IMR-90 (cell line): ENCODE measurements around the gene LRRC26. TPM values are rescaled to one million over a fixed set of nuclear protein-coding genes. Genes with fewer than 3 reads are reported as not detected.
"Not testable (repeated sequence)": the region's sequence is repeated elsewhere in the genome, so short reads cannot be mapped to it uniquely, and the experiment has no call there.

Source experiments
- ATAC-seq: fragments of 200-7000 bp; cut with Tn5 transposase; 2 replicates; pipeline ENCODE4 v1.9.1; 2020; ENCODE audit warnings: low read depth, mild to moderate bottlenecking, moderate library complexity
- BruUV-seq: library from RNA; stranded (reverse); fragments of 400-500 nt; replicated peaks from 2 replicates; lab custom pipeline; 2021; lab: Mats Ljungman, UMichigan
- CTCF ChIA-PET: fragments of 300-600 bp; formaldehyde crosslinking; extraction: SDS; loops from one replicate; lab custom pipeline; 2021; ENCODE audit warnings: antibody characterized with exemption; lab: Yijun Ruan, JAX
- POLR2A ChIA-PET: fragments of 300-600 bp; sonication (Branson Sonifier 250); formaldehyde crosslinking; loops from one replicate; lab custom pipeline; 2022; ENCODE audit warnings: antibody characterized with exemption; ENCODE audit not compliant: unreplicated experiment; lab: Charles Lee
- DNase-seq: peaks from one replicate; pipeline ENCODE4 v3.0.0; 2013
- H2AFZ ChIP-seq: replicated peaks from 2 replicates; pipeline ENCODE3; 2013; ENCODE audit warnings: low read length, mild to moderate bottlenecking; ENCODE audit not compliant: poor library complexity
- H2AK5ac ChIP-seq: 2 replicates; pipeline ENCODE4 v1.6.1; 2013; ENCODE audit warnings: low read depth, low read length, inconsistent platforms
- H2AK9ac ChIP-seq: replicated peaks from 2 replicates; pipeline ENCODE3; 2013; ENCODE audit warnings: mild to moderate bottlenecking, low read depth, low read length, moderate library complexity; ENCODE audit not compliant: poor library complexity
- H2BK120ac ChIP-seq: 2 replicates; pipeline ENCODE4 v1.6.1; 2013; ENCODE audit warnings: low read depth, low read length, inconsistent platforms
- H2BK15ac ChIP-seq: 3 replicates; pipeline ENCODE4 v1.6.1; 2013; ENCODE audit warnings: low read depth, low read length, inconsistent platforms
- H2BK20ac ChIP-seq: 2 replicates; pipeline ENCODE4 v1.6.1; 2013; ENCODE audit warnings: low read depth, mild to moderate bottlenecking, inconsistent platforms, low read length, moderate library complexity
- H2BK5ac ChIP-seq: 2 replicates; pipeline ENCODE4 v1.6.1; 2013; ENCODE audit warnings: mild to moderate bottlenecking, low read depth, low read length, inconsistent platforms; ENCODE audit not compliant: poor library complexity, severe bottlenecking
- H3K14ac ChIP-seq: replicated peaks from 2 replicates; pipeline ENCODE4 v1.6.1; 2013; ENCODE audit warnings: low read depth, low read length, inconsistent platforms
- H3K18ac ChIP-seq: 2 replicates; pipeline ENCODE4 v1.6.1; 2013; ENCODE audit warnings: low read depth, low read length, control low read depth
- H3K23ac ChIP-seq: 2 replicates; pipeline ENCODE4 v1.6.1; 2013; ENCODE audit warnings: low read depth, low read length, inconsistent platforms
- H3K27ac ChIP-seq: 2 replicates; pipeline ENCODE4 v1.5.1; 2013; ENCODE audit warnings: mild to moderate bottlenecking, control low read depth, low read length; ENCODE audit not compliant: insufficient read depth
- H3K27me3 ChIP-seq: 2 replicates; pipeline ENCODE4 v1.6.1; 2013; ENCODE audit warnings: low read length; ENCODE audit not compliant: control insufficient read depth, insufficient read depth
- H3K36me3 ChIP-seq: 2 replicates; pipeline ENCODE4 v1.6.1; 2013; ENCODE audit warnings: low read length, mixed read lengths; ENCODE audit not compliant: control insufficient read depth, insufficient read depth
- H3K4ac ChIP-seq: 2 replicates; pipeline ENCODE4 v1.6.1; 2013; ENCODE audit warnings: low read depth, low read length, inconsistent platforms
- H3K4me1 ChIP-seq: 2 replicates; pipeline ENCODE4 v1.6.1; 2013; ENCODE audit warnings: low read length, mixed read lengths; ENCODE audit not compliant: control insufficient read depth, insufficient read depth
- H3K4me2 ChIP-seq: 2 replicates; pipeline ENCODE4 v1.6.1; 2013; ENCODE audit warnings: low read depth, mild to moderate bottlenecking, control low read depth, low read length, moderate library complexity
- H3K4me3 ChIP-seq: 2 replicates; pipeline ENCODE4 v1.5.1; 2013; ENCODE audit warnings: low read depth, mild to moderate bottlenecking, control low read depth, low read length, moderate library complexity; ENCODE audit not compliant: insufficient read depth
- H3K56ac ChIP-seq: 2 replicates; pipeline ENCODE4 v1.6.1; 2013; ENCODE audit warnings: low read length, inconsistent platforms; ENCODE audit not compliant: insufficient read depth; ENCODE audit errors: extremely low read depth
- H3K79me1 ChIP-seq, 2 experiments: 2 replicates each; pipeline ENCODE4 v1.6.1; 2013; ENCODE audit warnings: low read length in 2 of 2, inconsistent platforms in 1 of 2, low read depth in 1 of 2
- H3K9ac ChIP-seq: 2 replicates; pipeline ENCODE4 v1.6.1; 2013; ENCODE audit warnings: low read depth, low read length, control low read depth
- H3K9me1 ChIP-seq: 2 replicates; pipeline ENCODE4 v1.6.1; 2013; ENCODE audit warnings: low read length, inconsistent platforms; ENCODE audit not compliant: insufficient read depth
- H3K9me3 ChIP-seq: 2 replicates; pipeline ENCODE4 v1.6.1; 2013; ENCODE audit warnings: low read length; ENCODE audit not compliant: control insufficient read depth, insufficient read depth
- H4K20me1 ChIP-seq: 2 replicates; pipeline ENCODE4 v1.6.1; 2013; ENCODE audit warnings: low read length, inconsistent platforms; ENCODE audit not compliant: insufficient read depth
- H4K5ac ChIP-seq: 2 replicates; pipeline ENCODE4 v1.6.1; 2013; ENCODE audit warnings: mild to moderate bottlenecking, low read depth, low read length, control low read depth
- H4K8ac ChIP-seq, 2 experiments: 2 replicates each; pipeline ENCODE4 v1.6.1; 2013; ENCODE audit warnings: low read depth in 2 of 2, low read length in 2 of 2, control low read depth in 1 of 2, inconsistent platforms in 1 of 2
- H4K91ac ChIP-seq: 2 replicates; pipeline ENCODE4 v1.6.1; 2013; ENCODE audit warnings: low read depth, low read length, inconsistent platforms; ENCODE audit not compliant: insufficient read depth
- WGBS, 2 experiments: methylation state at CpG; one replicate each; pipeline versions ENCODE4 v1.1.5 to v1.1.7; 2013; ENCODE audit warnings: missing lambda C conversion rate in 2 of 2; ENCODE audit not compliant: insufficient read length in 1 of 2; ENCODE audit errors: extremely low coverage in 2 of 2; 5-methylcytosine and 5-hydroxymethylcytosine counted together
- dilution Hi-C: fragments of 300-500 bp; cut with HindIII; formaldehyde crosslinking; loops from one replicate; pipeline ENCODE4 v1.14.3; 2018; ENCODE audit warnings: low sequenced_read_pairs; ENCODE audit not compliant: unreplicated experiment
- in situ Hi-C: fragments of 300-500 bp; cut with MboI; formaldehyde crosslinking; loops from 3 replicates; pipeline ENCODE4 v1.14.3; 2019; ENCODE audit warnings: low sequenced_read_pairs, inconsistent platforms, mixed read lengths
- intact Hi-C: fragments of 100-400 bp; cut with micrococcal nuclease; formaldehyde crosslinking; loops from 2 replicates; pipeline ENCODE4 v1.10.0; 2022
- microRNA-seq, 2 experiments: library from miRNA; stranded (forward) in 1 of 2; unstranded in 1 of 2; fragments of 10-50 nt in 1 of 2; fragments of <30 nt in 1 of 2; gene quantifications in 1 of 2; microRNA quantifications in 1 of 2; one replicate each; pipeline versions ENCODE3 to v1.1.0; 2013 to 2020; ENCODE audit not compliant: insufficient read depth in 1 of 2, insufficient read length in 1 of 2, unreplicated experiment in 1 of 2
- polyA plus RNA-seq, 3 experiments: library from polyadenylated mRNA; depleted of rRNA; stranded (reverse); fragments of >200 nt; gene quantifications; 2 replicates each; pipeline ENCODE4 v1.2.3, GENCODE V29; 2012; ENCODE audit warnings: low replicate concordance in 1 of 3
- small RNA-seq, 5 experiments: library from RNA; depleted of rRNA; stranded (forward); fragments of <200 nt; gene quantifications; one replicate each; pipeline ENCODE3, GENCODE V24; 2012
- total RNA-seq: library from RNA; depleted of rRNA; stranded (reverse); fragments of >200 nt; gene quantifications from 2 replicates; pipeline ENCODE4 v1.2.3, GENCODE V29; 2012; rRNA removed

The LRRC26 gene
- total and polyA plus RNA-seq, 2 of the 4 experiments (the other 2 are of a cell fraction) = not detected

DNA sequence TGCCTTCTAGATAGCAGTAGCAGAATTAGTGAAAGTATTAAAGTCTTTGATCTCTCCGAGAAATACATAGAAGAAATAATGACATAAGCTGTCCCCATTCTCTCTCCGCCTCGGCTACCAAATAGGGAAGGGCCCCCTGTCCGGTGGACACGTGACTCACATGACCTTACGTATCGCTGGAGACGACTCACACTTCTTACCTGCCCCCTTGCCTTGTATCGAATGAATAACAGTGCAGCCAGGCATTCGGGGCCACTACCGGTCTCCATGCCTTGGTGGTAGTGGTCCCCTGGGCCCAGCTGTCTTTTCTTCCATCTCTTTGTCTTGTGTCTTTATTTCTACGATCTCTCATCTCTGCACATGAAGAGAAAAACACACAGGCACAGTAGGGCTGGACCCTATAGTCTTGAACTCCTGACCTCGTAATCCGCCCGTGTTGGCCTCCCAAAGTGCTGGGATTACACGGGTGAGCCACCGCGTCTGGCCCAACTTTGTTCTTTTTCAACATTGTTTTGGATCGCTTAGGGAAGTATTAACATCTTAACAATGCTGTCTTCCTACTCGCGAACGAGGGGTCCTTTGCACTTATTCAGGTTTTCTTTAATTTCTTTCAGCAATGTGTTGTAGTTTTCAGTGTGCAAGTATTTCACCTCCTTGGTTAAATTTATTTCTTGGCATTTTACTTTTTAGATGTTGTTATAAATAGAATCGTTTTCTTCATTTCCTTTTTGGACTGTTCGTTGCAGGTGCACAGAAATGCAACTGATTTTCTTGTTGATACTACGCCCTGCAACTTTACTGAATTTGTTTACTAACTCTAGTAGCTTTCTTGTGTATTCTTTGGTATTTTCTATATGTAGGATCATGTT lies 47.7 kb downstream of the LRRC26 start:
- H2BK20ac ChIP-seq, intact Hi-C loops, H3K14ac ChIP-seq, H3K4me2 ChIP-seq, H4K8ac ChIP-seq, H3K9me1 ChIP-seq, BruUV-seq, H4K91ac ChIP-seq, H3K56ac ChIP-seq, H3K18ac ChIP-seq, H3K4me3 ChIP-seq, dilution Hi-C loops, DNase-seq, H2AK9ac ChIP-seq, H2BK5ac ChIP-seq, H2AK5ac ChIP-seq, H3K36me3 ChIP-seq, H3K23ac ChIP-seq, ATAC-seq, CTCF ChIA-PET, H3K4ac ChIP-seq, H3K27ac ChIP-seq, H2BK15ac ChIP-seq, H4K20me1 ChIP-seq, POLR2A ChIA-PET, H2BK120ac ChIP-seq, H2AFZ ChIP-seq, H3K27me3 ChIP-seq, H3K9ac ChIP-seq, H3K4me1 ChIP-seq, H4K5ac ChIP-seq, H3K9me3 ChIP-seq: not testable (repeated sequence)
- in situ Hi-C loops = loop anchor here (5.0 kb wide), 1 partner anchor 105 kb away; the partner anchor contains the start of genes CYSRT1 and RNF224
- no CpG with 5 or more reads among the region's 25 CpGs for whole genome bisulfite sequencing, 2 experiments
- H3K79me1 ChIP-seq = peaks cover 3 to 16% of the 10 kb centered on the region in 2 experiments; a peak in 2 of 4 replicates

Small RNA genes lying within 50 kb of the gene (microRNA-seq; reads per million reads assigned to microRNA genes)
- gene MIR3621 = 0 reads per million in 2 experiments

Small RNA genes lying within 50 kb of the gene (small RNA-seq; reads per million reads assigned to genes)
- 0 reads per million in 5 experiments for gene MIR3621

Other genes with a start within 250 kb of the LRRC26 start
Only the 30 nearest of the 31 such genes appear.
- gene C8G, start 224.8 kb downstream of the LRRC26 start, total RNA-seq = not detected in 2 replicates
- 0.37 and 0.80 TPM in 2 replicates for gene C8G, start 224.8 kb downstream of the LRRC26 start, polyA plus RNA-seq (2012; rRNA removed)
- not detected in 2 replicates for gene LCN12, start 217.8 kb downstream of the LRRC26 start, total RNA-seq
- gene LCN12, start 217.8 kb downstream of the LRRC26 start, polyA plus RNA-seq (2012; rRNA removed) = 0.12 TPM in 1 of 2 replicates, not detected in the other
- gene PTGDS, start 192.5 kb downstream of the LRRC26 start, total RNA-seq = not detected in 2 replicates
- 0.87 and 1.2 TPM in 2 replicates for gene PTGDS, start 192.5 kb downstream of the LRRC26 start, polyA plus RNA-seq (2012; rRNA removed)
- not detected in 2 replicates for gene LCNL1, start 187.1 kb downstream of the LRRC26 start, total RNA-seq
- 0.13 and 0.15 TPM in 2 replicates for gene LCNL1, start 187.1 kb downstream of the LRRC26 start, polyA plus RNA-seq (2012; rRNA removed)
- 4.4 and 5.7 TPM in 2 replicates for gene PAXX, start 177.6 kb downstream of the LRRC26 start, total RNA-seq
- gene PAXX, start 177.6 kb downstream of the LRRC26 start, polyA plus RNA-seq (2012; rRNA removed) = 24.6 and 30.2 TPM in 2 replicates
- gene CLIC3, start 173.5 kb downstream of the LRRC26 start, total RNA-seq = 0.18 and 0.28 TPM in 2 replicates
- 1.7 and 2.1 TPM in 2 replicates for gene CLIC3, start 173.5 kb downstream of the LRRC26 start, polyA plus RNA-seq (2012; rRNA removed)
- gene ABCA2, start 141.8 kb downstream of the LRRC26 start, total RNA-seq = 3.8 and 4.4 TPM in 2 replicates
- 46.0 and 52.3 TPM in 2 replicates for gene ABCA2, start 141.8 kb downstream of the LRRC26 start, polyA plus RNA-seq (2012; rRNA removed)
- gene FUT7, start 138.0 kb downstream of the LRRC26 start, total RNA-seq = not detected in 2 replicates
- gene FUT7, start 138.0 kb downstream of the LRRC26 start, polyA plus RNA-seq (2012; rRNA removed) = not detected in 2 replicates
- 2.7 and 2.8 TPM in 2 replicates for gene NPDC1, start 123.9 kb downstream of the LRRC26 start, total RNA-seq
- gene NPDC1, start 123.9 kb downstream of the LRRC26 start, polyA plus RNA-seq (2012; rRNA removed) = 58.1 and 74.0 TPM in 2 replicates
- not detected in 2 replicates for gene ENTPD2, start 116.0 kb downstream of the LRRC26 start, total RNA-seq
- not detected in 2 replicates for gene ENTPD2, start 116.0 kb downstream of the LRRC26 start, polyA plus RNA-seq (2012; rRNA removed)
- gene SAPCD2, start 99.5 kb downstream of the LRRC26 start, total RNA-seq = 3.3 and 3.4 TPM in 2 replicates
- 4.9 and 6.4 TPM in 2 replicates for gene SAPCD2, start 99.5 kb downstream of the LRRC26 start, polyA plus RNA-seq (2012; rRNA removed)
- gene UAP1L1, start 92.5 kb downstream of the LRRC26 start, total RNA-seq = 2.3 and 2.5 TPM in 2 replicates
- 8.7 and 9.8 TPM in 2 replicates for gene UAP1L1, start 92.5 kb downstream of the LRRC26 start, polyA plus RNA-seq (2012; rRNA removed)
- 25.0 and 28.7 TPM in 2 replicates for gene MAN1B1, start 83.1 kb downstream of the LRRC26 start, total RNA-seq
- 49.8 and 55.1 TPM in 2 replicates for gene MAN1B1, start 83.1 kb downstream of the LRRC26 start, polyA plus RNA-seq (2012; rRNA removed)
- gene DPP7, start 55.3 kb downstream of the LRRC26 start, total RNA-seq = 14.2 and 14.9 TPM in 2 replicates
- 76.4 and 88.2 TPM in 2 replicates for gene DPP7, start 55.3 kb downstream of the LRRC26 start, polyA plus RNA-seq (2012; rRNA removed)
- gene GRIN1, start 30.9 kb downstream of the LRRC26 start, total RNA-seq = not detected in 2 replicates
- 0.04 and 0.09 TPM in 2 replicates for gene GRIN1, start 30.9 kb downstream of the LRRC26 start, polyA plus RNA-seq (2012; rRNA removed)
- gene TMEM210, start 2.0 kb upstream of the LRRC26 start, total RNA-seq = not detected in 2 replicates
- gene TMEM210, start 2.0 kb upstream of the LRRC26 start, polyA plus RNA-seq (2012; rRNA removed) = not detected in 2 replicates
- 9.3 and 9.4 TPM in 2 replicates for gene ANAPC2, start 18.5 kb upstream of the LRRC26 start, total RNA-seq
- 29.5 and 34.3 TPM in 2 replicates for gene ANAPC2, start 18.5 kb upstream of the LRRC26 start, polyA plus RNA-seq (2012; rRNA removed)
- gene SSNA1, start 18.6 kb upstream of the LRRC26 start, total RNA-seq = 55.7 and 63.9 TPM in 2 replicates
- 86.7 and 107 TPM in 2 replicates for gene SSNA1, start 18.6 kb upstream of the LRRC26 start, polyA plus RNA-seq (2012; rRNA removed)
- 1.7 and 1.8 TPM in 2 replicates for gene TPRN, start 30.7 kb upstream of the LRRC26 start, total RNA-seq
- gene TPRN, start 30.7 kb upstream of the LRRC26 start, polyA plus RNA-seq (2012; rRNA removed) = 5.3 and 7.1 TPM in 2 replicates
- gene TMEM203, start 35.6 kb upstream of the LRRC26 start, total RNA-seq = 18.8 and 20.8 TPM in 2 replicates
- 39.1 and 40.6 TPM in 2 replicates for gene TMEM203, start 35.6 kb upstream of the LRRC26 start, polyA plus RNA-seq (2012; rRNA removed)
- gene NDOR1, start 35.6 kb upstream of the LRRC26 start, total RNA-seq = 0.90 and 1.1 TPM in 2 replicates
- 10.6 and 14.0 TPM in 2 replicates for gene NDOR1, start 35.6 kb upstream of the LRRC26 start, polyA plus RNA-seq (2012; rRNA removed)
- gene RNF208, start 52.2 kb upstream of the LRRC26 start, total RNA-seq = not detected in 2 replicates
- gene RNF208, start 52.2 kb upstream of the LRRC26 start, polyA plus RNA-seq (2012; rRNA removed) = 1.2 and 1.6 TPM in 2 replicates
- 0.18 TPM in 1 of 2 replicates, not detected in the other for gene CYSRT1, start 55.1 kb upstream of the LRRC26 start, total RNA-seq
- 0.84 and 0.93 TPM in 2 replicates for gene CYSRT1, start 55.1 kb upstream of the LRRC26 start, polyA plus RNA-seq (2012; rRNA removed)
- not detected in 2 replicates for gene RNF224, start 57.5 kb upstream of the LRRC26 start, total RNA-seq
- not detected in 2 replicates for gene RNF224, start 57.5 kb upstream of the LRRC26 start, polyA plus RNA-seq (2012; rRNA removed)
- not detected in 2 replicates for gene SLC34A3, start 60.9 kb upstream of the LRRC26 start, total RNA-seq
- not detected in 2 replicates for gene SLC34A3, start 60.9 kb upstream of the LRRC26 start, polyA plus RNA-seq (2012; rRNA removed)
- 236 and 237 TPM in 2 replicates for gene TUBB4B, start 71.2 kb upstream of the LRRC26 start, total RNA-seq
- gene TUBB4B, start 71.2 kb upstream of the LRRC26 start, polyA plus RNA-seq (2012; rRNA removed) = 529 and 613 TPM in 2 replicates
- not detected in 2 replicates for gene STPG3, start 81.2 kb upstream of the LRRC26 start, total RNA-seq
- not detected in 2 replicates for gene STPG3, start 81.2 kb upstream of the LRRC26 start, polyA plus RNA-seq (2012; rRNA removed)
- gene NELFB, start 85.3 kb upstream of the LRRC26 start, total RNA-seq = 36.7 and 36.9 TPM in 2 replicates
- 65.1 and 66.0 TPM in 2 replicates for gene NELFB, start 85.3 kb upstream of the LRRC26 start, polyA plus RNA-seq (2012; rRNA removed)
- gene TOR4A, start 107.7 kb upstream of the LRRC26 start, total RNA-seq = 9.7 and 11.4 TPM in 2 replicates
- 22.9 and 28.4 TPM in 2 replicates for gene TOR4A, start 107.7 kb upstream of the LRRC26 start, polyA plus RNA-seq (2012; rRNA removed)
- not detected in 2 replicates for gene NRARP, start 132.2 kb upstream of the LRRC26 start, total RNA-seq
- gene NRARP, start 132.2 kb upstream of the LRRC26 start, polyA plus RNA-seq (2012; rRNA removed) = 0.15 and 0.39 TPM in 2 replicates